ENCODE measurements around the gene TMEM117.

DNA sequence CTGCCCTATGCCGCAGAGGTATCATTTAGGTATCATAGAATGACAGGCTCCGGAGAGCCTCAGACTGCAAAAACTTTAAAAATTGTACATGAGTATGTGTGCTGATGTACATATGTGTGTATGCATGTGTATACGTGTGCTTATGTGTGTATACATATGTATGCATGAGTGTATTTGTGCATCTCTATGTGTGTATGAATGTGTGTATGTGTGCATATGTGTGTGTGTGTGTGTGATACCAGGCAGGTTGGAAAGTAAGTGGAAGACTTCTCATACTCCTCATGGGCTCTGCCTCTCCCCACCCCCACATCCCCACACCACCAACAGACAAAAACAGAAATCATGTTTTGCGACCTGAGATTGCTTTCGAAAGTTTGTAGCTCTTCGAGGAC is 621 bp upstream of the TMEM117 start:
- TF ChIP-seq POLR2A (IDR thresholded peaks at IDR 0.05; ENCODE audit: low read depth, low read length) (no peak), POLR2AphosphoS5 (IDR thresholded peaks at IDR 0.05; ENCODE audit: low read depth, low read length) (no peak)

Measured in GM12892 (cell line).